ENCODE measurements around the gene TUBA4A. TPM values are rescaled to one million over a fixed set of nuclear protein-coding genes. Genes with fewer than 3 reads are reported as not detected.
"Not testable (repeated sequence)": the region's sequence is repeated elsewhere in the genome, so short reads cannot be mapped to it uniquely, and the experiment has no call there.

TUBA4A gene
- total and polyA plus RNA-seq, 10 donors, result 60.2 to 120 (median 73.4) TPM

GRCh38 chr2:219290381-219291171 lies 36.9 kb upstream of the TUBA4A start:
- H3K4me3 ChIP-seq, result no peak overlapping the region
- intact Hi-C loops (cut with DNase I; ENCODE audit: low total_unique reads), result loop anchor here (5.0 kb wide), 1 partner anchor 128 kb away; the partner anchor contains the start of gene NHEJ1
- H3K4me1 ChIP-seq, result peaks cover 0 to 35% (median 21%) of the 10 kb centered on the region in 6 donors
- no peak for TF ChIP-seq POLR2AphosphoS5 (IDR thresholded peaks at IDR 0.05)
- DNase-seq, result no peak
- H3K27ac ChIP-seq, result peak overlapping the region in 1 of 8 donors; percentile 60
- peaks cover 0 to 14% (median 6%) of the 10 kb centered on the region in 6 donors for H3K36me3 ChIP-seq
- H3K9me3 ChIP-seq, result no peaks in the 10 kb centered on the region
- WGBS, 5 donors, result 85 to 89% (median 86%) methylated on average over 16 of the region's 16 CpGs
- no peaks in the 10 kb centered on the region for H3K27me3 ChIP-seq (replicated peaks in 1 of 7)

- H3K27me3 ChIP-seq (replicated peaks in 1 of 7), result no peaks in the 10 kb centered on the region
- TF ChIP-seq POLR2A (IDR thresholded peaks at IDR 0.05) (no peak), POLR2AphosphoS5 (IDR thresholded peaks at IDR 0.05) (peak; percentile 56 to 70 (median 65)), CTCF (IDR thresholded peaks at IDR 0.05 in 8 of 11, conservative IDR thresholded peaks at IDR 0.05 in 3 of 11) (no peak)
- WGBS, 5 donors, result 48 to 74% (median 68%) methylated on average over 15 to 16 of the region's 16 CpGs
- peaks cover 0 to 23% (median 14%) of the 10 kb centered on the region in 6 donors for H3K36me3 ChIP-seq
- H3K9me3 ChIP-seq, result no peaks in the 10 kb centered on the region
- no peak overlapping the region for H3K4me3 ChIP-seq
- peak; percentile 75 for DNase-seq
- peaks cover 0 to 36% (median 16%) of the 10 kb centered on the region in 6 donors for H3K4me1 ChIP-seq
- intact Hi-C loops (cut with DNase I; ENCODE audit: low total_unique reads), result loop anchor here (5.0 kb wide), 1 partner anchor 127 kb away; the partner anchor contains the start of gene NHEJ1
- H3K27ac ChIP-seq, result peak overlapping the region in 6 of 8 donors; percentile 3 to 67 (median 42)
Observed at GRCh38 chr2:219289537-219290361, 36.0 kb upstream of the TUBA4A start.

- H3K36me3 ChIP-seq, result peaks cover 0 to 28% (median 20%) of the 10 kb centered on the region in 6 donors
- H3K9me3 ChIP-seq, result no peaks in the 10 kb centered on the region
- TF ChIP-seq CTCF (IDR thresholded peaks at IDR 0.05 in 8 of 11, conservative IDR thresholded peaks at IDR 0.05 in 3 of 11) (no peak), POLR2AphosphoS5 (IDR thresholded peaks at IDR 0.05) (no peak), POLR2A (IDR thresholded peaks at IDR 0.05) (no peak)
- no peak overlapping the region for H3K4me3 ChIP-seq
- intact Hi-C loops (cut with DNase I; ENCODE audit: low total_unique reads), result no loop called here
- no peaks in the 10 kb centered on the region for H3K27me3 ChIP-seq (replicated peaks in 1 of 7)
- peak overlapping the region in 4 of 8 donors; percentile 14 to 67 (median 50) for H3K27ac ChIP-seq
- peaks cover 0 to 35% (median 14%) of the 10 kb centered on the region in 6 donors for H3K4me1 ChIP-seq
- DNase-seq, result no peak
- 71 to 95% (median 85%) methylated on average over 6 of the region's 6 CpGs for WGBS, 5 donors
Observed at GRCh38 chr2:219289195-219289536, 35.4 kb upstream of the TUBA4A start.

- no peak overlapping the region for H3K4me3 ChIP-seq
- TF ChIP-seq POLR2AphosphoS5 (IDR thresholded peaks at IDR 0.05) (no peak), CTCF (IDR thresholded peaks at IDR 0.05 in 8 of 11, conservative IDR thresholded peaks at IDR 0.05 in 3 of 11) (no peak), POLR2A (IDR thresholded peaks at IDR 0.05) (no peak)
- H3K4me1 ChIP-seq, result peaks cover 0 to 35% (median 15%) of the 10 kb centered on the region in 6 donors
- no peak for DNase-seq
- H3K36me3 ChIP-seq, result peaks cover 0 to 43% (median 33%) of the 10 kb centered on the region in 6 donors
- no peak overlapping the region for H3K27ac ChIP-seq
- H3K9me3 ChIP-seq, result no peaks in the 10 kb centered on the region
- intact Hi-C loops (cut with DNase I; ENCODE audit: low total_unique reads), result no loop called here
- no peaks in the 10 kb centered on the region for H3K27me3 ChIP-seq (replicated peaks in 1 of 7)
- WGBS, 5 donors, result 72 to 79% (median 78%) methylated on average over 10 of the region's 10 CpGs
Observed at GRCh38 chr2:219287580-219288265, 34.0 kb upstream of the TUBA4A start.

GRCh38 chr2:219287116-219287440 lies 33.4 kb upstream of the TUBA4A start:
- intact Hi-C loops (cut with DNase I; ENCODE audit: low total_unique reads); H3K9me3 ChIP-seq; H3K4me3 ChIP-seq; H3K27me3 ChIP-seq (replicated peaks in 1 of 7); DNase-seq: not testable (repeated sequence)
- H3K27ac ChIP-seq, result peak overlapping the region in 2 of 8 donors; percentile 29 to 45
- peaks cover 0 to 41% (median 18%) of the 10 kb centered on the region in 6 donors for H3K4me1 ChIP-seq
- 88 to 90% (median 89%) methylated on average over 6 of the region's 6 CpGs for WGBS, 5 donors
- H3K36me3 ChIP-seq, result peaks cover 0 to 49% (median 39%) of the 10 kb centered on the region in 6 donors

Measured in spleen (tissue), 11 donors.